ENCODE measurements around the gene WDR1. TPM values are rescaled to one million over a fixed set of nuclear protein-coding genes. Genes with fewer than 3 reads are reported as not detected.

The WDR1 gene
- polyA plus RNA-seq, 2 of the 4 experiments (the other 2 are of a cell fraction) = 251 to 326 TPM

DNA sequence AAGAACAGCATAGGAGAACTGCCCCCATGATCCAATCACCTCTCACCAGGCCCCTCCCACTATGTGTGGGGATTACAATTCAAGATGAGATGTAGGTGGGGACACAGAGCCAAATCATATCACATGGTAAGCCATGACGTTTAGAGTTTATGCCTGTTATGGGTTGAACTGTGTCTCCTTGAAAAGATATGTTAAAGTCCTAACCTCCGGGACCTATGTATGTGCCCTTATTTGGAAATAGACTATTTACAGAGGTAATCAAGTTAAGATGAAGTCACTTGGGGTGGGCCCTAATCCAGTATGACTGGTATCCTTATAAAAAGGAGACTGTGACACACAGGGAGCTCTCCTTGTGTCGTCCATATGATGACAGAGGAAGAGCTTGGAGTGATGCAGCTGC lies 70.1 kb downstream of the WDR1 start:
- WGBS (ENCODE audit: missing lambda C conversion rate) = 80% methylated on average over 3 of the region's 3 CpGs
- Histone ChIP-seq H3K9me3 (peaks cover 6% of the 10 kb centered on the region; the same call in 2 of the 3 replicates), H3K4me3 (no peak overlapping the region), H3K27ac (peak overlapping the region; percentile 48 to 69; a peak in 4 of 6 replicates), H3K4me1 (peaks cover 15% of the 10 kb centered on the region; the same call in 2 of the 3 replicates), H3K4me2 (no peak overlapping the region)
- FAIRE-seq (no peak), DNase-seq (ENCODE audit: low read depth in 1 of 2, low spot score in 1 of 2) (no peak), ATAC-seq (no peak)
- ChIA-PET POLR2A (no interaction called here), CTCF (interaction anchor here (0.7 to 1.2 kb wide), 2 partner anchors 11 to 84 kb away, joined by 3 read pairs; no protein-coding TSS in a partner anchor)
- no peak for TF ChIP-seq MAX (IDR thresholded peaks at IDR 0.05)
- no peak for TF ChIP-seq FOSL2 (IDR thresholded peaks at IDR 0.05)
- no peak for TF ChIP-seq FOSL2 (CRISPR knock-in tag; IDR thresholded peaks at IDR 0.05)
- TF ChIP-seq ESRRA (IDR thresholded peaks at IDR 0.05; ENCODE audit: borderline replicate concordance, low read length) = no peak
- no peak for TF ChIP-seq TP53 (CRISPR knock-in tag; IDR thresholded peaks at IDR 0.05)
- no peak for TF ChIP-seq TFCP2L1 (CRISPR knock-in tag; IDR thresholded peaks at IDR 0.05)
- no peak for TF ChIP-seq HEYL (CRISPR knock-in tag; IDR thresholded peaks at IDR 0.05)
- TF ChIP-seq EHMT2 (IDR thresholded peaks at IDR 0.05; ENCODE audit: low read depth) = no peak
- TF ChIP-seq NR3C1 (IDR thresholded peaks at IDR 0.05) = no peak
- no peak for TF ChIP-seq CTCF (IDR thresholded peaks at IDR 0.05)

- no peak for TF ChIP-seq RARB (CRISPR knock-in tag; IDR thresholded peaks at IDR 0.05)
- no peak for TF ChIP-seq HDAC2 (IDR thresholded peaks at IDR 0.05)
- no peak for TF ChIP-seq FOSL2 (IDR thresholded peaks at IDR 0.05)
- TF ChIP-seq FOSL2 (CRISPR knock-in tag; IDR thresholded peaks at IDR 0.05) = peak; percentile 50
- TF ChIP-seq CBX2 (IDR thresholded peaks at IDR 0.05; ENCODE audit: borderline replicate concordance, low read depth) = no peak
- no peak for TF ChIP-seq HOXA7 (CRISPR knock-in tag; IDR thresholded peaks at IDR 0.05)
- peak; percentile 58; the same call in 1 of the 2 replicates for TF ChIP-seq GATA3 (IDR thresholded peaks at IDR 0.05; ENCODE audit: borderline replicate concordance)
- TF ChIP-seq NPAS2 (CRISPR knock-in tag; IDR thresholded peaks at IDR 0.05; ENCODE audit: borderline replicate concordance) = no peak
- no peak for TF ChIP-seq HEYL (CRISPR knock-in tag; IDR thresholded peaks at IDR 0.05)
- TF ChIP-seq JUN (IDR thresholded peaks at IDR 0.05) = no peak
- no peak for TF ChIP-seq ZC3H11A (IDR thresholded peaks at IDR 0.05)
- TF ChIP-seq TP53 (CRISPR knock-in tag; IDR thresholded peaks at IDR 0.05) = no peak
- TF ChIP-seq RAD21 (conservative IDR thresholded peaks at IDR 0.05 in 1 of 2, IDR thresholded peaks at IDR 0.05 in 1 of 2) = no peak
- TF ChIP-seq FOXS1 (CRISPR knock-in tag; IDR thresholded peaks at IDR 0.05) = no peak
- TF ChIP-seq, protein P1, sequence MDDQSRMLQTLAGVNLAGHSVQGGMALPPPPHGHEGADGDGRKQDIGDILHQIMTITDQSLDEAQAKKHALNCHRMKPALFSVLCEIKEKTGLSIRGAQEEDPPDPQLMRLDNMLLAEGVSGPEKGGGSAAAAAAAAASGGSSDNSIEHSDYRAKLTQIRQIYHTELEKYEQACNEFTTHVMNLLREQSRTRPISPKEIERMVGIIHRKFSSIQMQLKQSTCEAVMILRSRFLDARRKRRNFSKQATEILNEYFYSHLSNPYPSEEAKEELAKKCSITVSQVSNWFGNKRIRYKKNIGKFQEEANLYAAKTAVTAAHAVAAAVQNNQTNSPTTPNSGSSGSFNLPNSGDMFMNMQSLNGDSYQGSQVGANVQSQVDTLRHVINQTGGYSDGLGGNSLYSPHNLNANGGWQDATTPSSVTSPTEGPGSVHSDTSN (IDR thresholded peaks at IDR 0.05) = no peak
- FAIRE-seq (no peak), ATAC-seq (peak; percentile 78 to 81), DNase-seq (ENCODE audit: low read depth in 1 of 2, low spot score in 1 of 2) (peak; percentile 60 to 62)
- Histone ChIP-seq H3K27ac (peak overlapping the region in 1 of 2 experiments; percentile 40; a peak in 3 of 6 replicates), H3K4me2 (peak overlapping the region; percentile 53; the same call in 2 of the 3 replicates), H3K4me1 (peaks cover 15% of the 10 kb centered on the region; the same call in 2 of the 3 replicates), H3K4me3 (no peak overlapping the region), H3K9me3 (peaks cover 6% of the 10 kb centered on the region; the same call in 2 of the 3 replicates)
- WGBS (ENCODE audit: missing lambda C conversion rate) = 10% methylated on average over 1 of the region's 1 CpG
- CTCF ChIA-PET = interaction anchor here (1.2 kb wide), 1 partner anchor 11 kb away, joined by 3 read pairs; no protein-coding TSS in a partner anchor
- POLR2A ChIA-PET = no interaction called here
These were observed 71.1 kb downstream of the WDR1 start for GRCh38 chr4:10045481-10045880.

DNA sequence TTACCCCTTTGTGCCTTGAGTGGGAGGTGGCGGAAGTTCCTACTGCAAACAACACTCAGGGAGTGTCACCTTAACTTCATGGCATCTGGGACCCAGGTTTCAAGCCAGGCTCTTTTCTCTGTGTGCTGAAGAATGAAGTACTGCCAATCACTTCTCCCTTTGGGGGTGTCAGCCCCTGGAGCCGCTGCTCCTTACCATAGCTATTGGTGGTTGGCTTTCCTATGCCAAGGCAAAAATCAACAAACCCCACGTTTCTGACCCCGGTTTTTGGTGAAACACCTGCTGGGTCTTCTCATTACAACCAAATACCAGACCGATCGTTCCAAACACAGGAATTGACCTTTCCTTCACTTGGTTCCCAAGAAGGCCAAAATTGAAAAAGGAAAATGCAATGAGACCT lies 75.6 kb downstream of the WDR1 start:
- no peak for TF ChIP-seq FOSB (CRISPR knock-in tag; IDR thresholded peaks at IDR 0.05)
- no peak for TF ChIP-seq ZNF302 (CRISPR knock-in tag; IDR thresholded peaks at IDR 0.05)
- TF ChIP-seq POLR2AphosphoS2 (conservative IDR thresholded peaks at IDR 0.05; ENCODE audit: low read length) = no peak
- no peak for TF ChIP-seq EP300 (IDR thresholded peaks at IDR 0.05)
- no peak for TF ChIP-seq HOXA7 (CRISPR knock-in tag; IDR thresholded peaks at IDR 0.05)
- TF ChIP-seq CBX8 (IDR thresholded peaks at IDR 0.05) = no peak
- TF ChIP-seq CBX2 (IDR thresholded peaks at IDR 0.05; ENCODE audit: borderline replicate concordance, low read depth) = no peak
- TF ChIP-seq BHLHE40 (IDR thresholded peaks at IDR 0.05; ENCODE audit: low read depth, low read length) = no peak
- no peak for TF ChIP-seq ZC3H11A (IDR thresholded peaks at IDR 0.05)
- TF ChIP-seq RARB (CRISPR knock-in tag; IDR thresholded peaks at IDR 0.05) = no peak
- TF ChIP-seq SMC3 (IDR thresholded peaks at IDR 0.05) = no peak
- TF ChIP-seq, protein P2, sequence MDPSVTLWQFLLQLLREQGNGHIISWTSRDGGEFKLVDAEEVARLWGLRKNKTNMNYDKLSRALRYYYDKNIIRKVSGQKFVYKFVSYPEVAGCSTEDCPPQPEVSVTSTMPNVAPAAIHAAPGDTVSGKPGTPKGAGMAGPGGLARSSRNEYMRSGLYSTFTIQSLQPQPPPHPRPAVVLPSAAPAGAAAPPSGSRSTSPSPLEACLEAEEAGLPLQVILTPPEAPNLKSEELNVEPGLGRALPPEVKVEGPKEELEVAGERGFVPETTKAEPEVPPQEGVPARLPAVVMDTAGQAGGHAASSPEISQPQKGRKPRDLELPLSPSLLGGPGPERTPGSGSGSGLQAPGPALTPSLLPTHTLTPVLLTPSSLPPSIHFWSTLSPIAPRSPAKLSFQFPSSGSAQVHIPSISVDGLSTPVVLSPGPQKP (IDR thresholded peaks at IDR 0.05; ENCODE audit: low read depth, low read length) = no peak
- TF ChIP-seq, protein P3, sequence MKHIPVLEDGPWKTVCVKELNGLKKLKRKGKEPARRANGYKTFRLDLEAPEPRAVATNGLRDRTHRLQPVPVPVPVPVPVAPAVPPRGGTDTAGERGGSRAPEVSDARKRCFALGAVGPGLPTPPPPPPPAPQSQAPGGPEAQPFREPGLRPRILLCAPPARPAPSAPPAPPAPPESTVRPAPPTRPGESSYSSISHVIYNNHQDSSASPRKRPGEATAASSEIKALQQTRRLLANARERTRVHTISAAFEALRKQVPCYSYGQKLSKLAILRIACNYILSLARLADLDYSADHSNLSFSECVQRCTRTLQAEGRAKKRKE (CRISPR knock-in tag; IDR thresholded peaks at IDR 0.05; ENCODE audit: low read depth) = no peak
- H3K9me3 ChIP-seq = peaks cover 6% of the 10 kb centered on the region; the same call in 2 of the 3 replicates
- ATAC-seq (no peak), FAIRE-seq (no peak), DNase-seq (ENCODE audit: low read depth in 1 of 2, low spot score in 1 of 2) (no peak)
- POLR2A ChIA-PET = no interaction called here
- H3K4me1 ChIP-seq = peaks cover 12% of the 10 kb centered on the region; the same call in 2 of the 3 replicates
- no peak overlapping the region for H3K4me3 ChIP-seq
- WGBS (ENCODE audit: missing lambda C conversion rate) = 69% methylated on average over 6 of the region's 6 CpGs
- CTCF ChIA-PET = interaction anchor here (0.6 kb wide), 1 partner anchor 26 kb away, joined by 3 read pairs; no protein-coding TSS in a partner anchor
- no peak overlapping the region for H3K4me2 ChIP-seq
- no peak overlapping the region for H3K27ac ChIP-seq
